SK-N-SH (cell line): ENCODE results near the gene WDR93. TPM values are rescaled to one million over a fixed set of nuclear protein-coding genes. Genes with fewer than 3 reads are reported as not detected.

Experiments used
- CTCF ChIA-PET: fragments of 300-600, 350-600 bp; formaldehyde crosslinking; extraction: SDS; loops from one replicate; lab custom pipeline; 2021; lab: Yijun Ruan, JAX
- POLR2A ChIA-PET: fragments of 350-600 bp; sonication (Branson Sonifier 250); formaldehyde crosslinking; extraction: SDS; loops from one replicate; lab custom pipeline; 2020; ENCODE audit warnings: antibody characterized with exemption, inconsistent platforms; lab: Yijun Ruan, JAX
- DNase-seq: peaks from one replicate; pipeline ENCODE4 v3.0.0; 2012
- H2AFZ ChIP-seq: fragments of 200-600 bp; sonication (generic); 2 replicates; pipeline ENCODE4 v1.8.1; 2016; ENCODE audit warnings: antibody characterized with exemption, mild to moderate bottlenecking, low read depth
- H3F3A ChIP-seq: fragments of 200-600 bp; sonication (generic); replicated peaks from 2 replicates; pipeline ENCODE3; 2016; ENCODE audit warnings: antibody characterized with exemption, mild to moderate bottlenecking; ENCODE audit not compliant: insufficient read depth
- H3K27ac ChIP-seq, 2 experiments: fragments of 200-500 bp in 1 of 2; fragments of 200-600 bp in 1 of 2; sonication (Bioruptor generic) in 1 of 2; sonication (generic), shearing (Covaris generic) in 1 of 2; 2 replicates each; pipeline versions ENCODE4 v1.5.1 to v1.6.1; 2014 to 2016; ENCODE audit warnings: low read depth in 2 of 2, inconsistent platforms in 1 of 2, low read length in 1 of 2, mild to moderate bottlenecking in 1 of 2, mixed read lengths in 1 of 2
- H3K27me3 ChIP-seq: fragments of 200-600 bp; sonication (generic), shearing (Covaris generic); 2 replicates; pipeline ENCODE4 v1.6.1; 2016; ENCODE audit warnings: mixed run types; ENCODE audit not compliant: insufficient read depth
- H3K36me3 ChIP-seq, 2 experiments: fragments of 200-500 bp in 1 of 2; fragments of 200-600 bp in 1 of 2; sonication (Bioruptor generic) in 1 of 2; sonication (generic) in 1 of 2; replicated peaks in 1 of 2; 2 replicates each; pipeline versions ENCODE3 to v1.5.1; 2014 to 2016; ENCODE audit warnings: low read length in 1 of 2, mild to moderate bottlenecking in 1 of 2; ENCODE audit not compliant: insufficient read depth in 2 of 2, control insufficient read depth in 1 of 2
- H3K4me1 ChIP-seq, 2 experiments: fragments of 200-500 bp in 1 of 2; fragments of 200-600 bp in 1 of 2; sonication (Bioruptor generic) in 1 of 2; sonication (generic), shearing (Covaris generic) in 1 of 2; 2 replicates each; pipeline versions ENCODE4 v1.5.1 to v1.6.1; 2014 to 2016; ENCODE audit warnings: low read depth in 1 of 2, low read length in 1 of 2, mixed run types in 1 of 2; ENCODE audit not compliant: insufficient read depth in 2 of 2, control insufficient read depth in 1 of 2
- H3K4me2 ChIP-seq: fragments of 200-600 bp; sonication (generic), shearing (Covaris generic); 2 replicates; pipeline ENCODE4 v1.6.1; 2017; ENCODE audit warnings: mixed run types
- H3K4me3 ChIP-seq, 2 experiments: fragments of 200-500 bp in 1 of 2; fragments of 200-600 bp in 1 of 2; sonication (Bioruptor generic) in 1 of 2; sonication (generic), shearing (Covaris generic) in 1 of 2; 2 replicates each; pipeline versions ENCODE4 v1.5.1 to v1.8.1; 2014 to 2016; ENCODE audit warnings: low read depth in 2 of 2, inconsistent platforms in 1 of 2, low read length in 1 of 2, mild to moderate bottlenecking in 1 of 2, mixed read lengths in 1 of 2, moderate library complexity in 1 of 2
- H3K79me2 ChIP-seq: fragments of 200-600 bp; sonication (generic); 2 replicates; pipeline ENCODE4 v1.8.1; 2017; ENCODE audit warnings: mild to moderate bottlenecking; ENCODE audit not compliant: insufficient read depth
- H3K9ac ChIP-seq: fragments of 200-600 bp; sonication (generic); 2 replicates; pipeline ENCODE4 v1.6.1; 2017; ENCODE audit warnings: mixed run types
- H3K9me2 ChIP-seq: fragments of 200-600 bp; sonication (generic); 2 replicates; pipeline ENCODE4 v1.6.1; 2017; ENCODE audit warnings: mixed run types
- H3K9me3 ChIP-seq: fragments of 200-600 bp; sonication (generic); 2 replicates; pipeline ENCODE4 v1.6.1; 2017; ENCODE audit warnings: mixed run types, mild to moderate bottlenecking, moderate library complexity
- H4K20me1 ChIP-seq: fragments of 200-600 bp; sonication (generic); 2 replicates; pipeline ENCODE4 v1.6.1; 2017; ENCODE audit warnings: mild to moderate bottlenecking, mixed run types; ENCODE audit not compliant: insufficient read depth
- CHD2 ChIP-seq: fragments of 150-350 bp; IDR thresholded peaks from 2 replicates; pipeline ENCODE4 v1.6.1; 2018; ENCODE audit warnings: low read length; ENCODE audit not compliant: partially characterized antibody
- ELF1 ChIP-seq: IDR thresholded peaks from 2 replicates; pipeline ENCODE4 v1.4.0; 2012
- EP300 ChIP-seq, 2 experiments: IDR thresholded peaks; 2 replicates each; pipeline versions ENCODE4 v1.4.0 to v1.6.1; 2012; ENCODE audit warnings: borderline replicate concordance in 1 of 2, low read depth in 1 of 2, low read length in 1 of 2
- FOSL2 ChIP-seq: IDR thresholded peaks from 2 replicates; pipeline ENCODE4 v1.4.0; 2012; ENCODE audit warnings: low read depth, mild to moderate bottlenecking, moderate library complexity, borderline replicate concordance
- FOXJ3 ChIP-seq: sonication (generic); formaldehyde crosslinking; IDR thresholded peaks from 2 replicates; pipeline ENCODE4 v1.5.1; 2020; ENCODE audit warnings: mild to moderate bottlenecking, missing genetic modification reagents
- FOXM1 ChIP-seq: IDR thresholded peaks from 2 replicates; pipeline ENCODE4 v1.4.0; 2012; ENCODE audit warnings: low read depth, mild to moderate bottlenecking
- MXI1 ChIP-seq: IDR thresholded peaks from 2 replicates; pipeline ENCODE4 v1.6.1; 2012; ENCODE audit warnings: mild to moderate bottlenecking, low read depth, low read length, improper control_type of control experiment
- NFIC ChIP-seq: IDR thresholded peaks from 2 replicates; pipeline ENCODE4 v1.4.0; 2012; ENCODE audit warnings: borderline replicate concordance
- NRF1 ChIP-seq: IDR thresholded peaks from 2 replicates; pipeline ENCODE4 v1.6.1; 2012; ENCODE audit warnings: low read depth, mild to moderate bottlenecking, low read length
- RAD21 ChIP-seq: IDR thresholded peaks from 2 replicates; pipeline ENCODE4 v1.6.1; 2012; ENCODE audit warnings: mild to moderate bottlenecking, low read length
- RCOR1 ChIP-seq: fragments of 150-350 bp; IDR thresholded peaks from 2 replicates; pipeline ENCODE4 v1.6.1; 2017; ENCODE audit warnings: antibody characterized with exemption, low read length
- RFX5 ChIP-seq: IDR thresholded peaks from 2 replicates; pipeline ENCODE4 v1.6.1; 2012; ENCODE audit warnings: mild to moderate bottlenecking, improper control_type of control experiment, low read length
- SMC3 ChIP-seq: IDR thresholded peaks from 2 replicates; pipeline ENCODE4 v1.6.1; 2012; ENCODE audit warnings: low read depth, low read length, improper control_type of control experiment
- TEAD4 ChIP-seq: IDR thresholded peaks from 2 replicates; pipeline ENCODE4 v1.4.0; 2012; ENCODE audit warnings: mild to moderate bottlenecking, borderline replicate concordance; ENCODE audit not compliant: insufficient read depth
- YY1 ChIP-seq: IDR thresholded peaks from 2 replicates; pipeline ENCODE4 v1.4.0; 2012; ENCODE audit warnings: low read depth, mild to moderate bottlenecking
- WGBS: methylation state at CpG from one replicate; pipeline ENCODE4 v1.1.6; 2017; ENCODE audit warnings: low lambda C conversion rate; 5-methylcytosine and 5-hydroxymethylcytosine counted together
- polyA plus RNA-seq, 3 experiments: library from polyadenylated mRNA; depleted of rRNA; stranded (reverse); fragments of >200 nt; gene quantifications; 2 replicates each; pipeline ENCODE4 v1.2.3, GENCODE V29; 2012
- TF ChIP-seq, protein P1 (sequence below): IDR thresholded peaks from 2 replicates; pipeline ENCODE4 v1.4.0; 2012; ENCODE audit warnings: low read depth
- TF ChIP-seq, protein P2 (sequence below): fragments of 150-350 bp; IDR thresholded peaks from 2 replicates; pipeline ENCODE4 v1.6.1; 2017; ENCODE audit warnings: antibody characterized with exemption, low read length, low read depth, borderline replicate concordance
- TF ChIP-seq, protein P3 (sequence below): IDR thresholded peaks from 2 replicates; pipeline ENCODE4 v1.4.0; 2012; ENCODE audit warnings: low read depth, borderline replicate concordance
- TF ChIP-seq, protein P4 (sequence below): fragments of 150-350 bp; IDR thresholded peaks from 2 replicates; pipeline ENCODE4 v1.6.1; 2016; ENCODE audit warnings: mild to moderate bottlenecking, low read depth, low read length
- TF ChIP-seq, protein P5 (sequence below): IDR thresholded peaks from 2 replicates; pipeline ENCODE4 v1.4.0; 2012; ENCODE audit warnings: low read depth, borderline replicate concordance
- TF ChIP-seq, protein P6 (sequence below): IDR thresholded peaks from 2 replicates; pipeline ENCODE4 v1.6.1; 2012; ENCODE audit warnings: mild to moderate bottlenecking, low read depth, low read length, moderate library complexity
- TF ChIP-seq, protein P7 (sequence below): IDR thresholded peaks from 2 replicates; pipeline ENCODE4; 2012

The WDR93 gene
- polyA plus RNA-seq, 1 of the 3 experiments (the other 2 are of a cell fraction): 0.35 TPM

DNA sequence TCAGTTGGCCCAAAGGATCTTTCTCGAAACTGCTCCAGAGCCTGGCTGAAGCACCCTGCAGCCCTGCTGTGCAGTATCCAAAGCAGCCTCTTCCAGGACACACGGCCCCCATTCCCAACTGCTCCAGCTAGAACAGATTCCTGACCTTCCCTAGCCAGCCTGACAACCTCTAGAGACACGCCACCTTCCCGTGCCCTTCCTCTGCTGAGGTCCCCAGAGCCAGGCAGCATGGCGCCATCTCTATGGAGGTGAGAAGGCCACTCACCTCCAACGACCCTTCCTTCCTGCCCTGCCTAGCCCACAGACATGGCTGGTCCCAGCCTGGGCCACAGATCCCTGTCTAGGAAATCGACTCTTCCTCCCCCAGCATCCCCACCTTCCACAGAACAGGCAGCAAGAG lies 38.5 kb upstream of the WDR93 start (continued):
- no peak for TF ChIP-seq MXI1
- no peak for TF ChIP-seq FOXJ3 (CRISPR knock-in tag)
- no peak for TF ChIP-seq RAD21
- TF ChIP-seq ELF1: no peak
- no peak for TF ChIP-seq NFIC
- TF ChIP-seq CHD2: no peak
- TF ChIP-seq RCOR1: no peak
- TF ChIP-seq EP300 (IDR thresholded peaks at IDR 0.05; ENCODE audit: borderline replicate concordance in 1 of 2, low read depth in 1 of 2, low read length in 1 of 2): no peak
- TF ChIP-seq, protein P1, sequence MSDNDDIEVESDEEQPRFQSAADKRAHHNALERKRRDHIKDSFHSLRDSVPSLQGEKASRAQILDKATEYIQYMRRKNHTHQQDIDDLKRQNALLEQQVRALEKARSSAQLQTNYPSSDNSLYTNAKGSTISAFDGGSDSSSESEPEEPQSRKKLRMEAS: no peak

DNA sequence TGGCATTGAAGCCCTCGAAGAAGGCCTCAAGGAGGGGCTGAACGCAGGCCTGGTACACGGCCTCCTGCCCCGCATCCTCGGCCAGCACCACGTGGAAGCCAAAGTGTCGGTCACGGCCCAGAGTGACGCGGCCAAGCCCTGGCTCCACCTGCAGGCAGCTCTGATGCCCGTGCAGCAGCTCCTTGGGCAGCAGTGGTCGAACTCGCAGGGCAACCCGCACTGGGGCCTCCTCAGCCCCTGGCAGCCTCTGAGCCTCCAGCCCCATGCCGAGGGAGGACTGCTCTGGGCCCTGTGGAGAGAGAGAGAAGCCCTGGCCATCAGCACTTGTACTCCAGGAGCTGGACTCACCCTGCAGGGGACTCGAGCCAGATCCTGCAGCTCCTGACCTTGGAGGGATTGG lies 37.9 kb upstream of the WDR93 start:
- no peak overlapping the region for H3K9ac ChIP-seq
- DNase-seq: no peak
- H3K4me2 ChIP-seq: no peak overlapping the region
- H2AFZ ChIP-seq: no peak overlapping the region
- H4K20me1 ChIP-seq: no peaks in the 10 kb centered on the region
- H3K36me3 ChIP-seq: peaks cover 0 to 11% of the 10 kb centered on the region in 2 experiments
- peaks cover 16% of the 10 kb centered on the region for H3F3A ChIP-seq
- ChIA-PET POLR2A (interaction anchor here (1.0 kb wide), 1 partner anchor 13 kb away, joined by 3 read pairs; no protein-coding TSS in a partner anchor), CTCF (no interaction called here)
- WGBS: 100% methylated on average over 5 of the region's 16 CpGs
- no peaks in the 10 kb centered on the region for H3K9me3 ChIP-seq
- H3K4me1 ChIP-seq: peaks cover 0 to 6% of the 10 kb centered on the region in 2 experiments; a peak in 2 of 4 replicates
- H3K27me3 ChIP-seq: no peaks in the 10 kb centered on the region
- H3K79me2 ChIP-seq: peaks cover 39% of the 10 kb centered on the region
- no peak overlapping the region for H3K4me3 ChIP-seq
- no peaks in the 10 kb centered on the region for H3K9me2 ChIP-seq
- no peak overlapping the region for H3K27ac ChIP-seq
- TF ChIP-seq FOSL2: no peak
- TF ChIP-seq SMC3: no peak
- TF ChIP-seq, protein P2, sequence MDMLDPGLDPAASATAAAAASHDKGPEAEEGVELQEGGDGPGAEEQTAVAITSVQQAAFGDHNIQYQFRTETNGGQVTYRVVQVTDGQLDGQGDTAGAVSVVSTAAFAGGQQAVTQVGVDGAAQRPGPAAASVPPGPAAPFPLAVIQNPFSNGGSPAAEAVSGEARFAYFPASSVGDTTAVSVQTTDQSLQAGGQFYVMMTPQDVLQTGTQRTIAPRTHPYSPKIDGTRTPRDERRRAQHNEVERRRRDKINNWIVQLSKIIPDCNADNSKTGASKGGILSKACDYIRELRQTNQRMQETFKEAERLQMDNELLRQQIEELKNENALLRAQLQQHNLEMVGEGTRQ: no peak
- no peak for TF ChIP-seq YY1
- TF ChIP-seq, protein P3, sequence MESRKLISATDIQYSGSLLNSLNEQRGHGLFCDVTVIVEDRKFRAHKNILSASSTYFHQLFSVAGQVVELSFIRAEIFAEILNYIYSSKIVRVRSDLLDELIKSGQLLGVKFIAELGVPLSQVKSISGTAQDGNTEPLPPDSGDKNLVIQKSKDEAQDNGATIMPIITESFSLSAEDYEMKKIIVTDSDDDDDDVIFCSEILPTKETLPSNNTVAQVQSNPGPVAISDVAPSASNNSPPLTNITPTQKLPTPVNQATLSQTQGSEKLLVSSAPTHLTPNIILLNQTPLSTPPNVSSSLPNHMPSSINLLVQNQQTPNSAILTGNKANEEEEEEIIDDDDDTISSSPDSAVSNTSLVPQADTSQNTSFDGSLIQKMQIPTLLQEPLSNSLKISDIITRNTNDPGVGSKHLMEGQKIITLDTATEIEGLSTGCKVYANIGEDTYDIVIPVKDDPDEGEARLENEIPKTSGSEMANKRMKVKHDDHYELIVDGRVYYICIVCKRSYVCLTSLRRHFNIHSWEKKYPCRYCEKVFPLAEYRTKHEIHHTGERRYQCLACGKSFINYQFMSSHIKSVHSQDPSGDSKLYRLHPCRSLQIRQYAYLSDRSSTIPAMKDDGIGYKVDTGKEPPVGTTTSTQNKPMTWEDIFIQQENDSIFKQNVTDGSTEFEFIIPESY: no peak
- TF ChIP-seq NRF1: no peak
- TF ChIP-seq, protein P4, sequence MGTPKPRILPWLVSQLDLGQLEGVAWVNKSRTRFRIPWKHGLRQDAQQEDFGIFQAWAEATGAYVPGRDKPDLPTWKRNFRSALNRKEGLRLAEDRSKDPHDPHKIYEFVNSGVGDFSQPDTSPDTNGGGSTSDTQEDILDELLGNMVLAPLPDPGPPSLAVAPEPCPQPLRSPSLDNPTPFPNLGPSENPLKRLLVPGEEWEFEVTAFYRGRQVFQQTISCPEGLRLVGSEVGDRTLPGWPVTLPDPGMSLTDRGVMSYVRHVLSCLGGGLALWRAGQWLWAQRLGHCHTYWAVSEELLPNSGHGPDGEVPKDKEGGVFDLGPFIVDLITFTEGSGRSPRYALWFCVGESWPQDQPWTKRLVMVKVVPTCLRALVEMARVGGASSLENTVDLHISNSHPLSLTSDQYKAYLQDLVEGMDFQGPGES: no peak
- TF ChIP-seq, protein P5, sequence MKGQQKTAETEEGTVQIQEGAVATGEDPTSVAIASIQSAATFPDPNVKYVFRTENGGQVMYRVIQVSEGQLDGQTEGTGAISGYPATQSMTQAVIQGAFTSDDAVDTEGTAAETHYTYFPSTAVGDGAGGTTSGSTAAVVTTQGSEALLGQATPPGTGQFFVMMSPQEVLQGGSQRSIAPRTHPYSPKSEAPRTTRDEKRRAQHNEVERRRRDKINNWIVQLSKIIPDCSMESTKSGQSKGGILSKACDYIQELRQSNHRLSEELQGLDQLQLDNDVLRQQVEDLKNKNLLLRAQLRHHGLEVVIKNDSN: no peak
- no peak for TF ChIP-seq FOXM1
- TF ChIP-seq FOXJ3 (CRISPR knock-in tag): no peak
- TF ChIP-seq, protein P6, sequence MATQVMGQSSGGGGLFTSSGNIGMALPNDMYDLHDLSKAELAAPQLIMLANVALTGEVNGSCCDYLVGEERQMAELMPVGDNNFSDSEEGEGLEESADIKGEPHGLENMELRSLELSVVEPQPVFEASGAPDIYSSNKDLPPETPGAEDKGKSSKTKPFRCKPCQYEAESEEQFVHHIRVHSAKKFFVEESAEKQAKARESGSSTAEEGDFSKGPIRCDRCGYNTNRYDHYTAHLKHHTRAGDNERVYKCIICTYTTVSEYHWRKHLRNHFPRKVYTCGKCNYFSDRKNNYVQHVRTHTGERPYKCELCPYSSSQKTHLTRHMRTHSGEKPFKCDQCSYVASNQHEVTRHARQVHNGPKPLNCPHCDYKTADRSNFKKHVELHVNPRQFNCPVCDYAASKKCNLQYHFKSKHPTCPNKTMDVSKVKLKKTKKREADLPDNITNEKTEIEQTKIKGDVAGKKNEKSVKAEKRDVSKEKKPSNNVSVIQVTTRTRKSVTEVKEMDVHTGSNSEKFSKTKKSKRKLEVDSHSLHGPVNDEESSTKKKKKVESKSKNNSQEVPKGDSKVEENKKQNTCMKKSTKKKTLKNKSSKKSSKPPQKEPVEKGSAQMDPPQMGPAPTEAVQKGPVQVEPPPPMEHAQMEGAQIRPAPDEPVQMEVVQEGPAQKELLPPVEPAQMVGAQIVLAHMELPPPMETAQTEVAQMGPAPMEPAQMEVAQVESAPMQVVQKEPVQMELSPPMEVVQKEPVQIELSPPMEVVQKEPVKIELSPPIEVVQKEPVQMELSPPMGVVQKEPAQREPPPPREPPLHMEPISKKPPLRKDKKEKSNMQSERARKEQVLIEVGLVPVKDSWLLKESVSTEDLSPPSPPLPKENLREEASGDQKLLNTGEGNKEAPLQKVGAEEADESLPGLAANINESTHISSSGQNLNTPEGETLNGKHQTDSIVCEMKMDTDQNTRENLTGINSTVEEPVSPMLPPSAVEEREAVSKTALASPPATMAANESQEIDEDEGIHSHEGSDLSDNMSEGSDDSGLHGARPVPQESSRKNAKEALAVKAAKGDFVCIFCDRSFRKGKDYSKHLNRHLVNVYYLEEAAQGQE: no peak
- no peak for TF ChIP-seq TEAD4
- TF ChIP-seq RFX5: no peak
- TF ChIP-seq NFIC: no peak
- TF ChIP-seq EP300 (IDR thresholded peaks at IDR 0.05; ENCODE audit: borderline replicate concordance in 1 of 2, low read depth in 1 of 2, low read length in 1 of 2): no peak
- TF ChIP-seq, protein P7, sequence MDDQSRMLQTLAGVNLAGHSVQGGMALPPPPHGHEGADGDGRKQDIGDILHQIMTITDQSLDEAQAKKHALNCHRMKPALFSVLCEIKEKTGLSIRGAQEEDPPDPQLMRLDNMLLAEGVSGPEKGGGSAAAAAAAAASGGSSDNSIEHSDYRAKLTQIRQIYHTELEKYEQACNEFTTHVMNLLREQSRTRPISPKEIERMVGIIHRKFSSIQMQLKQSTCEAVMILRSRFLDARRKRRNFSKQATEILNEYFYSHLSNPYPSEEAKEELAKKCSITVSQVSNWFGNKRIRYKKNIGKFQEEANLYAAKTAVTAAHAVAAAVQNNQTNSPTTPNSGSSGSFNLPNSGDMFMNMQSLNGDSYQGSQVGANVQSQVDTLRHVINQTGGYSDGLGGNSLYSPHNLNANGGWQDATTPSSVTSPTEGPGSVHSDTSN: no peak
